ENCODE measurements around the gene TP53I11. TPM values are rescaled to one million over a fixed set of nuclear protein-coding genes. Genes with fewer than 3 reads are reported as not detected.

TP53I11 gene
- total RNA-seq, 1 experiment from 2014 or later = 42.4 TPM

DNA sequence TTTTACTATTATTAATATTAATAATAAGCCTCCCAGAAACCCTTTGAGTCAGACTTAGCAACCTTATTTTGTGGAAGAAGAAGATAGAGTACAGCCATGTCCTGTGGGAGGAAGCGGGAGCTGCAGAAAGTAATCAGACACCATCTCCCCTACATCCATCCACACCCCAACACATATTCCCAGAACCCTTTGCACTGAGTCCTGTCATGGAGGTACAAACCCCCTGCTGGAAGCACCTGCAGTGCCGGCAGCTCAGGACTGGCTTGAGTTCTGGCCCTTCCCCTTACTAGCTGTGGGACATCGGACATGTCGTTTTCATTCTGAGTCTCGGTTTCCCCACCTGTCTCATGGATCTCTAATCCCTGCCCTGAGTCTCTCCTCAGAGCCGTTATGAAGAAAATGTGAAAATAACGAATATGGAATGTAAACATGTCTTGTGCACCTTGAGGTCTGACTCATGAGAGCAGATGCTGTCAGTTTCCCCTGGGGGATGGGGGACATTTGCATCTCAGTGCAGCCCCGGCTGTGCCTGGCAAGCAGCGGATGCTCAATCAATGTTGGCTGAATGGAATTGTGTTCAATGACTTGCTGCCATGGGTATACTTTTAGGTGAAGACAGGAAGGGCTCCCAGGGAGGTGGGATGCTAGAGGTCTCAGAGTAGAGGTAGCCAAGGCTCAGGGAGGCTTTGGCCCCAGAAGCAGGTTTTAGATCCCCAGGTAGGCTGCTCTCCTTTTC is 45.4 kb downstream of the TP53I11 start:
- no peak for DNase-seq (ENCODE audit: low spot score)
- no peak for TF ChIP-seq ZNF138 (CRISPR knock-in tag; conservative IDR thresholded peaks at IDR 0.05)
- TF ChIP-seq, protein P1, sequence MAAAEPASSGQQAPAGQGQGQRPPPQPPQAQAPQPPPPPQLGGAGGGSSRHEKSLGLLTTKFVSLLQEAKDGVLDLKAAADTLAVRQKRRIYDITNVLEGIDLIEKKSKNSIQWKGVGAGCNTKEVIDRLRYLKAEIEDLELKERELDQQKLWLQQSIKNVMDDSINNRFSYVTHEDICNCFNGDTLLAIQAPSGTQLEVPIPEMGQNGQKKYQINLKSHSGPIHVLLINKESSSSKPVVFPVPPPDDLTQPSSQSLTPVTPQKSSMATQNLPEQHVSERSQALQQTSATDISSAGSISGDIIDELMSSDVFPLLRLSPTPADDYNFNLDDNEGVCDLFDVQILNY (CRISPR knock-in tag; IDR thresholded peaks at IDR 0.05) = no peak
- TF ChIP-seq FOXK1 (CRISPR knock-in tag; IDR thresholded peaks at IDR 0.05) = peak; percentile 52; the same call in 1 of the 2 replicates
- peak; percentile 61 for ATAC-seq
- Mint-ChIP-seq H3K36me3 (no peaks in the 10 kb centered on the region), H3K4me3 (no peak overlapping the region), H3K27me3 (ENCODE audit: low read depth) (no peaks in the 10 kb centered on the region), H3K4me1 (peaks cover 39% of the 10 kb centered on the region), H3K9me3 (no peaks in the 10 kb centered on the region), H3K27ac (peak overlapping the region; percentile 51)
- POLR2A ChIA-PET = no interaction called here
- CTCF ChIA-PET = interaction anchor here (0.9 to 1.7 kb wide), 4 partner anchors 32 to 346 kb away, joined by 3 to 4 read pairs (median 4); no protein-coding TSS in a partner anchor

DNA sequence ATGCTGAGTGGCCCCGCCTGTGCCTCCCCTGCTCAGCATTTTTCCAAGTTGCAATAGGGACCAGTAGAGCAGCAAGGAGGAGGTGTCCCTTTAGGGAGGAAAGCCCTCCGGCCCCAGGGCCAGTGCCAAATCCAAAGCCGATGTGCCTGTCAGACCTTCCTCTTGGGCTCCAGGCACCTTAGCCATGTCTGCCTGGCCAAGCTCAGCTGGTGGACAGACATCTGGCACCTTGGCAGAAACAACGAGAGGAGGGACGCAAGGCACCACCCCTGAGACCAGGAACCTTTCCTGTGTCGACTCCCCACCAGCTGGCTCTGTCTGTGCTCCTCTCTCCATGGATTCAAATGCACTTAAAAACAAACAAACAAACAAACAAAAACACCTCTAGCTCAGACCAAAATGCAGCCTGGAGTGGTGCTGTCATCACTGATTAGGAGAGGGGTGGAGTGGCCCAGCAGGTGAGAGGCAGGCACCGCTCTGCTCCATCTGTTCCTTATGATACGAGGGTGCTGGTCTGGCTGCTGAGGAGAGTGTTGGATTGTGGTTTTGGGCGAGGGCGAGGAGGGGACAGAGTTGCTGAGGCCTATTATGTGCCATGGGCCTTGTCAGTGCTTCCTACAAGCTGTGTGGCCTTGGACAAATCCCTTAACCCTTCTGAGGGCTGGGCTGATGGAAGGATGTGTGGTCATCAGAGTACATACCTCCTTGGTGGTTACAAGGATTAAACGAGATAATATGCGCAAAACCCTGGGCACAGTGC is 46.2 kb downstream of the TP53I11 start:
- peak overlapping the region; percentile 2 for H3K27ac Mint-ChIP-seq
- ATAC-seq = no peak
- no peaks in the 10 kb centered on the region for H3K36me3 Mint-ChIP-seq
- H3K27me3 Mint-ChIP-seq (ENCODE audit: low read depth) = no peaks in the 10 kb centered on the region
- ChIA-PET POLR2A (no interaction called here), CTCF (interaction anchor here (0.9 to 1.9 kb wide), 5 partner anchors 10 to 345 kb away, joined by 3 to 7 read pairs (median 3); no protein-coding TSS in a partner anchor)
- TF ChIP-seq JAZF1 (CRISPR knock-in tag; IDR thresholded peaks at IDR 0.05) (no peak), ZNF219 (CRISPR knock-in tag; IDR thresholded peaks at IDR 0.05; ENCODE audit: borderline replicate concordance) (no peak), NR3C1 (CRISPR knock-in tag; conservative IDR thresholded peaks at IDR 0.05; ENCODE audit: low read depth) (no peak), PREB (CRISPR knock-in tag; IDR thresholded peaks at IDR 0.05; ENCODE audit: borderline replicate concordance) (no peak), NR2C2 (CRISPR knock-in tag; IDR thresholded peaks at IDR 0.05) (no peak), MLX (CRISPR knock-in tag; IDR thresholded peaks at IDR 0.05) (no peak), NFE2L1 (CRISPR knock-in tag; IDR thresholded peaks at IDR 0.05) (no peak), TEAD1 (CRISPR knock-in tag; IDR thresholded peaks at IDR 0.05) (no peak)
- TF ChIP-seq, protein P2, sequence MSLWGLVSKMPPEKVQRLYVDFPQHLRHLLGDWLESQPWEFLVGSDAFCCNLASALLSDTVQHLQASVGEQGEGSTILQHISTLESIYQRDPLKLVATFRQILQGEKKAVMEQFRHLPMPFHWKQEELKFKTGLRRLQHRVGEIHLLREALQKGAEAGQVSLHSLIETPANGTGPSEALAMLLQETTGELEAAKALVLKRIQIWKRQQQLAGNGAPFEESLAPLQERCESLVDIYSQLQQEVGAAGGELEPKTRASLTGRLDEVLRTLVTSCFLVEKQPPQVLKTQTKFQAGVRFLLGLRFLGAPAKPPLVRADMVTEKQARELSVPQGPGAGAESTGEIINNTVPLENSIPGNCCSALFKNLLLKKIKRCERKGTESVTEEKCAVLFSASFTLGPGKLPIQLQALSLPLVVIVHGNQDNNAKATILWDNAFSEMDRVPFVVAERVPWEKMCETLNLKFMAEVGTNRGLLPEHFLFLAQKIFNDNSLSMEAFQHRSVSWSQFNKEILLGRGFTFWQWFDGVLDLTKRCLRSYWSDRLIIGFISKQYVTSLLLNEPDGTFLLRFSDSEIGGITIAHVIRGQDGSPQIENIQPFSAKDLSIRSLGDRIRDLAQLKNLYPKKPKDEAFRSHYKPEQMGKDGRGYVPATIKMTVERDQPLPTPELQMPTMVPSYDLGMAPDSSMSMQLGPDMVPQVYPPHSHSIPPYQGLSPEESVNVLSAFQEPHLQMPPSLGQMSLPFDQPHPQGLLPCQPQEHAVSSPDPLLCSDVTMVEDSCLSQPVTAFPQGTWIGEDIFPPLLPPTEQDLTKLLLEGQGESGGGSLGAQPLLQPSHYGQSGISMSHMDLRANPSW (CRISPR knock-in tag; conservative IDR thresholded peaks at IDR 0.05; ENCODE audit: low read depth) = no peak
- 0 out of 2 replicates have a peak, but pooled peaks cover 3% of the 10 kb centered on the region for H3K9me3 Mint-ChIP-seq
- no peak for DNase-seq (ENCODE audit: low spot score)
- H3K4me3 Mint-ChIP-seq = no peak overlapping the region
- H3K4me1 Mint-ChIP-seq = peaks cover 41% of the 10 kb centered on the region

GRCh38 chr11:44903518-44903917 is 47.2 kb downstream of the TP53I11 start:
- CTCF ChIA-PET = interaction anchor here (0.6 to 5.3 kb wide), 6 partner anchors 8 to 286 kb away, joined by 3 to 38 read pairs (median 3); no protein-coding TSS in a partner anchor
- H3K4me3 Mint-ChIP-seq = no peak overlapping the region
- no peaks in the 10 kb centered on the region for H3K27me3 Mint-ChIP-seq (ENCODE audit: low read depth)
- ATAC-seq (no peak), DNase-seq (ENCODE audit: low spot score) (no peak)
- H3K36me3 Mint-ChIP-seq = peaks cover 9% of the 10 kb centered on the region
- H3K27ac Mint-ChIP-seq = no peak overlapping the region
- H3K9me3 Mint-ChIP-seq = peaks cover 11% of the 10 kb centered on the region
- POLR2A ChIA-PET = no interaction called here
- H3K4me1 Mint-ChIP-seq = peaks cover 38% of the 10 kb centered on the region
- TF ChIP-seq FOXP1 (CRISPR knock-in tag; IDR thresholded peaks at IDR 0.05; ENCODE audit: borderline replicate concordance) (no peak), ZNF317 (CRISPR knock-in tag; IDR thresholded peaks at IDR 0.05; ENCODE audit: borderline replicate concordance, low read depth) (no peak), SMAD3 (CRISPR knock-in tag; IDR thresholded peaks at IDR 0.05; ENCODE audit: borderline replicate concordance) (no peak), ATF6 (CRISPR knock-in tag; IDR thresholded peaks at IDR 0.05) (no peak), PRRX2 (CRISPR knock-in tag; IDR thresholded peaks at IDR 0.05) (no peak), EMX1 (CRISPR knock-in tag; IDR thresholded peaks at IDR 0.05) (no peak), JUN (CRISPR knock-in tag; IDR thresholded peaks at IDR 0.05) (no peak), ZNF671 (CRISPR knock-in tag; IDR thresholded peaks at IDR 0.05) (no peak)
- TF ChIP-seq, protein P3, sequence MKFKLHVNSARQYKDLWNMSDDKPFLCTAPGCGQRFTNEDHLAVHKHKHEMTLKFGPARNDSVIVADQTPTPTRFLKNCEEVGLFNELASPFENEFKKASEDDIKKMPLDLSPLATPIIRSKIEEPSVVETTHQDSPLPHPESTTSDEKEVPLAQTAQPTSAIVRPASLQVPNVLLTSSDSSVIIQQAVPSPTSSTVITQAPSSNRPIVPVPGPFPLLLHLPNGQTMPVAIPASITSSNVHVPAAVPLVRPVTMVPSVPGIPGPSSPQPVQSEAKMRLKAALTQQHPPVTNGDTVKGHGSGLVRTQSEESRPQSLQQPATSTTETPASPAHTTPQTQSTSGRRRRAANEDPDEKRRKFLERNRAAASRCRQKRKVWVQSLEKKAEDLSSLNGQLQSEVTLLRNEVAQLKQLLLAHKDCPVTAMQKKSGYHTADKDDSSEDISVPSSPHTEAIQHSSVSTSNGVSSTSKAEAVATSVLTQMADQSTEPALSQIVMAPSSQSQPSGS (CRISPR knock-in tag; IDR thresholded peaks at IDR 0.05; ENCODE audit: borderline replicate concordance, low read depth) = no peak
